K562 (cell line): ENCODE data around the gene HOXA5. TPM values are rescaled to one million over a fixed set of nuclear protein-coding genes. Genes with fewer than 3 reads are reported as not detected.

Source experiments
- ATAC-seq: fragments of 200-7000 bp; cut with Tn5 transposase; 3 replicates; pipeline ENCODE4 v1.9.1; 2020; ENCODE audit warnings: moderate library complexity
- BruUV-seq: library from RNA; stranded (reverse); fragments of 400-500 nt; replicated peaks from 2 replicates; lab custom pipeline; 2021; lab: Mats Ljungman, UMichigan
- CTCF ChIA-PET: fragments of 300-600 bp; formaldehyde crosslinking; extraction: SDS; loops from one replicate; lab custom pipeline; 2021; ENCODE audit warnings: low intra/inter-chr PET ratio; lab: Yijun Ruan, JAX
- POLR2A ChIA-PET: fragments of 300-600, 350-650 bp; sonication (Branson Sonifier 250); formaldehyde crosslinking; extraction: SDS; loops from one replicate; lab custom pipeline; 2021; ENCODE audit warnings: antibody characterized with exemption, inconsistent platforms; lab: Yijun Ruan, JAX
- DNase-seq, 4 experiments: peaks; one replicate each; pipeline versions ENCODE4 v3.0.0 to v3.0.0-alpha.2; 2011 to 2018; ENCODE audit warnings: low spot score in 3 of 4, mixed read lengths in 3 of 4; ENCODE audit errors: extremely low read depth in 1 of 4
- FAIRE-seq: peaks from 2 replicates; lab custom pipeline; 2011; peaks lifted over from hg19 to GRCh38; lab: Jason Lieb, UNC
- H2AFZ ChIP-seq: 2 replicates; pipeline ENCODE4 v1.6.0; 2011; ENCODE audit warnings: low read depth, low read length, control low read depth, inconsistent platforms
- H3K27ac ChIP-seq: fragments of 200-600 bp; 3 replicates; pipeline ENCODE4 v1.8.0; 2011; ENCODE audit warnings: low read depth, mild to moderate bottlenecking, control low read depth, inconsistent platforms, low read length, moderate library complexity, mixed read lengths; ENCODE audit errors: extremely low read depth
- H3K27me3 ChIP-seq, 2 experiments: fragments of 300-600 bp in 1 of 2; 2 replicates in 1 of 2; 3 replicates in 1 of 2; pipeline versions ENCODE4 v1.6.0 to v1.8.0; 2011; ENCODE audit warnings: inconsistent platforms in 2 of 2, low read length in 2 of 2, mild to moderate bottlenecking in 1 of 2, mixed read lengths in 1 of 2, moderate library complexity in 1 of 2; ENCODE audit not compliant: control insufficient read depth in 2 of 2, insufficient read depth in 2 of 2
- H3K36me3 ChIP-seq: fragments of 300-600 bp; 3 replicates; pipeline ENCODE4 v1.8.0; 2011; ENCODE audit warnings: mild to moderate bottlenecking, low read length, inconsistent platforms; ENCODE audit not compliant: control insufficient read depth, insufficient read depth
- H3K4me1 ChIP-seq, 2 experiments: fragments of 200-600 bp in 1 of 2; replicated peaks in 1 of 2; 2 replicates in 1 of 2; 3 replicates in 1 of 2; pipeline versions ENCODE4 v1.5.1 to v1.8.0; 2011; ENCODE audit warnings: inconsistent platforms in 2 of 2, low read length in 2 of 2, mild to moderate bottlenecking in 1 of 2, mixed read lengths in 1 of 2, moderate library complexity in 1 of 2; ENCODE audit not compliant: control insufficient read depth in 2 of 2, insufficient read depth in 2 of 2
- H3K4me2 ChIP-seq: 2 replicates; pipeline ENCODE4 v1.6.1; 2011; ENCODE audit warnings: low read length, control low read depth, inconsistent platforms, mixed read lengths; ENCODE audit not compliant: insufficient read depth
- H3K4me3 ChIP-seq: fragments of 200-600 bp; sonication (generic), shearing (Covaris generic); 2 replicates; pipeline ENCODE4 v1.5.1; 2016; ENCODE audit warnings: control low read depth, inconsistent platforms
- H3K79me2 ChIP-seq: fragments of 200-600 bp; 3 replicates; pipeline ENCODE4 v1.8.0; 2011; ENCODE audit warnings: low read length, inconsistent platforms; ENCODE audit not compliant: control insufficient read depth, insufficient read depth
- H3K9ac ChIP-seq, 2 experiments: 2 replicates each; pipeline versions ENCODE4 v1.6.0 to v1.6.1; 2011; ENCODE audit warnings: low read depth in 2 of 2, low read length in 2 of 2, control low read depth in 1 of 2, inconsistent platforms in 1 of 2, mild to moderate bottlenecking in 1 of 2, mixed read lengths in 1 of 2; ENCODE audit not compliant: insufficient read depth in 1 of 2
- H3K9me1 ChIP-seq: one replicate; pipeline ENCODE4 v1.6.0; 2011; ENCODE audit warnings: inconsistent platforms, mild to moderate bottlenecking, low read length, moderate library complexity; ENCODE audit not compliant: control insufficient read depth, insufficient read depth
- H3K9me3 ChIP-seq: replicated peaks from 2 replicates; pipeline ENCODE4 v1.5.1; 2011; ENCODE audit warnings: low read depth, low read length, inconsistent platforms; ENCODE audit not compliant: control insufficient read depth, insufficient read depth
- H4K20me1 ChIP-seq: replicated peaks from 2 replicates; pipeline ENCODE4 v1.6.1; 2011; ENCODE audit warnings: low read length, inconsistent platforms, mixed read lengths; ENCODE audit not compliant: control insufficient read depth, insufficient read depth
- BRD9 ChIP-seq: fragments of 450-650 bp; IDR thresholded peaks from 2 replicates; pipeline ENCODE4 v1.6.1; 2018; ENCODE audit warnings: low read depth; ENCODE audit not compliant: partially characterized antibody
- ERF ChIP-seq: fragments of 450-650 bp; formaldehyde crosslinking; IDR thresholded peaks from 2 replicates; pipeline ENCODE4 v1.4.0; 2020; ENCODE audit warnings: mild to moderate bottlenecking, mixed read lengths
- HCFC1 ChIP-seq: IDR thresholded peaks from 2 replicates; pipeline ENCODE4 v1.6.1; 2012; ENCODE audit warnings: low read depth, low read length, improper control_type of control experiment
- HNRNPH1 ChIP-seq: fragments of 200-400 bp; formaldehyde crosslinking; optimal IDR thresholded peaks from 2 replicates; pipeline ENCODE3; 2017; ENCODE audit warnings: low read depth, mild to moderate bottlenecking, low read length, moderate library complexity
- NEUROD1 ChIP-seq: fragments of 150-350 bp; IDR thresholded peaks from 2 replicates; pipeline ENCODE4 v1.6.1; 2014; ENCODE audit warnings: borderline replicate concordance, low read length, low read depth; ENCODE audit not compliant: partially characterized antibody
- NKRF ChIP-seq: fragments of 450-650 bp; IDR thresholded peaks from 2 replicates; pipeline ENCODE4 v1.6.1; 2016; ENCODE audit warnings: borderline replicate concordance
- NONO ChIP-seq, 2 experiments: fragments of 200-400 bp in 1 of 2; fragments of 450-650 bp in 1 of 2; formaldehyde crosslinking in 1 of 2; IDR thresholded peaks; 2 replicates each; pipeline ENCODE4 v1.6.1; 2017; ENCODE audit warnings: low read depth in 2 of 2, mild to moderate bottlenecking in 2 of 2, moderate library complexity in 2 of 2, low read length in 1 of 2
- PHB ChIP-seq: fragments of 250-450 bp; sonication (Bioruptor Pico); IDR thresholded peaks from 2 replicates; pipeline ENCODE4 v1.5.0; 2021
- RFX1 ChIP-seq: fragments of 450-650 bp; IDR thresholded peaks from 2 replicates; pipeline ENCODE4 v1.6.1; 2016; ENCODE audit warnings: mild to moderate bottlenecking, moderate library complexity
- SIRT6 ChIP-seq: IDR thresholded peaks from one replicate; pipeline ENCODE4 v1.6.1; 2012; ENCODE audit warnings: low read depth, mild to moderate bottlenecking, control low read depth, inconsistent platforms, low read length, moderate library complexity
- TBP ChIP-seq: optimal IDR thresholded peaks from 2 replicates; pipeline ENCODE3; 2011; ENCODE audit warnings: low read depth, low read length, improper control_type of control experiment
- ZNF121 ChIP-seq: sonication (generic); formaldehyde crosslinking; conservative IDR thresholded peaks from 2 replicates; pipeline ENCODE4 v1.8.0; 2022; ENCODE audit warnings: missing genetic modification reagents
- ZNF253 ChIP-seq: fragments of 250-450 bp; sonication (Bioruptor Pico); conservative IDR thresholded peaks from 2 replicates; pipeline ENCODE4 v1.6.1; 2021; ENCODE audit warnings: mild to moderate bottlenecking
- ZSCAN32 ChIP-seq: fragments of 450-650 bp; formaldehyde crosslinking; IDR thresholded peaks from 2 replicates; pipeline ENCODE4 v1.4.0; 2020; ENCODE audit warnings: mild to moderate bottlenecking, moderate library complexity
- whole genome bisulfite sequencing: fragments of 100-300 bp; shearing (Covaris generic); methylation state at CpG from one replicate; pipeline ENCODE4 v1.1.6; 2016; ENCODE audit warnings: low coverage, mixed read lengths; ENCODE audit not compliant: insufficient coverage; ENCODE audit errors: missing lambda C conversion rate; 5-methylcytosine and 5-hydroxymethylcytosine counted together
- in situ Hi-C: fragments of 300-500 bp; cut with MboI; formaldehyde crosslinking; loops from 4 replicates; pipeline ENCODE4 v1.15.0; 2018; ENCODE audit warnings: inconsistent platforms, mixed read lengths
- intact Hi-C: fragments of 100-400 bp; cut with micrococcal nuclease; formaldehyde crosslinking; loops from 2 replicates; pipeline ENCODE4 v1.14.2; 2022
- polyA plus RNA-seq, 8 experiments: library from polyadenylated mRNA; depleted of rRNA in 4 of 8; stranded (reverse) in 5 of 8; unstranded in 3 of 8; fragments of >200 nt; fragmentation: Nextera tagmentation in 2 of 8; fragmentation: Illumina TruSeq in 1 of 8; extraction: Ambion mirVana in 2 of 8; extraction: Trizol in 1 of 8; gene quantifications; 2 replicates each; pipeline versions ENCODE4 v1.2.1 to v1.2.3, GENCODE V29; 2011 to 2014; ENCODE audit warnings: inconsistent platforms in 1 of 8, missing spikeins in 1 of 8
- total RNA-seq, 7 experiments: library from RNA; depleted of rRNA in 6 of 7; stranded (reverse); fragments of >200 nt in 6 of 7; fragmentation: Illumina TruSeq in 2 of 7; extraction: Trizol in 2 of 7; gene quantifications; 2 replicates each; pipeline versions ENCODE4 v1.2.1 to v1.2.3, GENCODE V29; 2011 to 2021; ENCODE audit warnings: low replicate concordance in 1 of 7
- TF ChIP-seq, protein P1 (sequence below): fragments of 250-450 bp; sonication (Bioruptor Pico); IDR thresholded peaks from 2 replicates; pipeline ENCODE4 v1.5.0; 2020; ENCODE audit warnings: mild to moderate bottlenecking
- TF ChIP-seq, protein P2 (sequence below): fragments of 250-450 bp; sonication (Bioruptor Pico); IDR thresholded peaks from 2 replicates; pipeline ENCODE4 v1.9.0; 2021; ENCODE audit warnings: mild to moderate bottlenecking
- TF ChIP-seq, protein P3 (sequence below): fragments of 450-650 bp; IDR thresholded peaks from 2 replicates; pipeline ENCODE4 v1.6.1; 2018; ENCODE audit warnings: mild to moderate bottlenecking, low read depth; ENCODE audit not compliant: partially characterized antibody

HOXA5 gene
- total and polyA plus RNA-seq, 9 of the 15 experiments (the other 6 are each of a cell fraction or from before 2014, with no cell fraction given) = 0.13 TPM; not detected in 8

DNA sequence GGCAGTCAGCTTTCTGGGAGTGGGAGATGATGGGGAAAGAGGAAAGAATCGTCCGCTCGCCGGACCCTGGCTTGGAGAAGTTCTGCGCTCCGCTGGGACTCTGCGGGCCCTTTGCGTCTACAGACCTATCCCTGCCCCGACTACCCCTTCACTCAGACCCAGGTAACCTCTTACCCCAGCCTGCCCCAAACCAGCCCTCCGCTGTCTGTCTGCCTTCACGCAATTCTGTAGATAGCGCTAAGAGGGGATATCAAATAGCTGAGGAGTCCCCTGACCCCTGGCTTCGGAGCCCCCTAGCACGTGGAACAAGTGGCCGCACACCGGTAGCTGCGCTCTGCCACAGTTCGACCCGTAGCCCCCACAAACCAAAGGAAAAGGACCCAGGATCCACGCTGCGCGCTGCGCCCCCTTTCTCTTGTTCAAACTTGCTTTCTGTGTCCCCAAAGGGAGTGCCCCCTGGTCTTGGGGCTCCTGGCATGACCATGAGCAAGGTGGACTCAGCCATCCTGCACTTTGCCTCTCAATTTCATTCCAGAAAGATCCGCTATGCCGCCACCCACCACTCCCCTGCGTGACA, 19.9 kb downstream of the HOXA5 start (continued):
- no peak for TF ChIP-seq HCFC1
- no peak for TF ChIP-seq BRD9
- TF ChIP-seq NONO (IDR thresholded peaks at IDR 0.05; ENCODE audit: low read depth in 2 of 2, low read length in 1 of 2) = no peak
- no peak for TF ChIP-seq ERF

GRCh38 chr7:27123007-27123476, 20.4 kb downstream of the HOXA5 start:
- no peaks in the 10 kb centered on the region for H3K9me3 ChIP-seq
- H3K4me3 ChIP-seq = no peak overlapping the region
- ChIA-PET CTCF (no interaction called here), POLR2A (interaction anchor here (0.6 kb wide), 1 partner anchor 95 kb away, joined by 3 read pairs; no protein-coding TSS in a partner anchor)
- H3K9ac ChIP-seq = no peak overlapping the region
- in situ Hi-C loops (no loop called here), intact Hi-C loops (no loop called here)
- no peak overlapping the region for H3K4me2 ChIP-seq
- no peak for DNase-seq
- no peak for FAIRE-seq
- ATAC-seq = no peak
- H4K20me1 ChIP-seq = no peaks in the 10 kb centered on the region; the same call in none of the 2 replicates
- no peak overlapping the region for H2AFZ ChIP-seq
- peaks cover 29 to 62% of the 10 kb centered on the region in 2 experiments; a peak in 4 of 5 replicates for H3K27me3 ChIP-seq
- no peak overlapping the region for H3K27ac ChIP-seq
- H3K79me2 ChIP-seq = no peaks in the 10 kb centered on the region
- 2% methylated on average over 13 of the region's 14 CpGs for WGBS
- no peaks in the 10 kb centered on the region for H3K36me3 ChIP-seq
- BruUV-seq = no TSS peak
- no peaks in the 10 kb centered on the region for H3K9me1 ChIP-seq
- H3K4me1 ChIP-seq = no peaks in the 10 kb centered on the region
- TF ChIP-seq RFX1 (no peak), HNRNPH1 (no peak), NKRF (no peak), ZNF121 (CRISPR knock-in tag) (no peak), TBP (no peak), ZNF253 (CRISPR knock-in tag) (no peak), ZSCAN32 (CRISPR knock-in tag) (no peak), SIRT6 (no peak), NEUROD1 (no peak), PHB (CRISPR knock-in tag) (no peak)
- TF ChIP-seq, protein P1, sequence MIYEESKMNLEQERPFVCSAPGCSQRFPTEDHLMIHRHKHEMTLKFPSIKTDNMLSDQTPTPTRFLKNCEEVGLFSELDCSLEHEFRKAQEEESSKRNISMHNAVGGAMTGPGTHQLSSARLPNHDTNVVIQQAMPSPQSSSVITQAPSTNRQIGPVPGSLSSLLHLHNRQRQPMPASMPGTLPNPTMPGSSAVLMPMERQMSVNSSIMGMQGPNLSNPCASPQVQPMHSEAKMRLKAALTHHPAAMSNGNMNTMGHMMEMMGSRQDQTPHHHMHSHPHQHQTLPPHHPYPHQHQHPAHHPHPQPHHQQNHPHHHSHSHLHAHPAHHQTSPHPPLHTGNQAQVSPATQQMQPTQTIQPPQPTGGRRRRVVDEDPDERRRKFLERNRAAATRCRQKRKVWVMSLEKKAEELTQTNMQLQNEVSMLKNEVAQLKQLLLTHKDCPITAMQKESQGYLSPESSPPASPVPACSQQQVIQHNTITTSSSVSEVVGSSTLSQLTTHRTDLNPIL (CRISPR knock-in tag) = no peak
- TF ChIP-seq, protein P2, sequence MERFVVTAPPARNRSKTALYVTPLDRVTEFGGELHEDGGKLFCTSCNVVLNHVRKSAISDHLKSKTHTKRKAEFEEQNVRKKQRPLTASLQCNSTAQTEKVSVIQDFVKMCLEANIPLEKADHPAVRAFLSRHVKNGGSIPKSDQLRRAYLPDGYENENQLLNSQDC (CRISPR knock-in tag) = no peak
- TF ChIP-seq, protein P3, sequence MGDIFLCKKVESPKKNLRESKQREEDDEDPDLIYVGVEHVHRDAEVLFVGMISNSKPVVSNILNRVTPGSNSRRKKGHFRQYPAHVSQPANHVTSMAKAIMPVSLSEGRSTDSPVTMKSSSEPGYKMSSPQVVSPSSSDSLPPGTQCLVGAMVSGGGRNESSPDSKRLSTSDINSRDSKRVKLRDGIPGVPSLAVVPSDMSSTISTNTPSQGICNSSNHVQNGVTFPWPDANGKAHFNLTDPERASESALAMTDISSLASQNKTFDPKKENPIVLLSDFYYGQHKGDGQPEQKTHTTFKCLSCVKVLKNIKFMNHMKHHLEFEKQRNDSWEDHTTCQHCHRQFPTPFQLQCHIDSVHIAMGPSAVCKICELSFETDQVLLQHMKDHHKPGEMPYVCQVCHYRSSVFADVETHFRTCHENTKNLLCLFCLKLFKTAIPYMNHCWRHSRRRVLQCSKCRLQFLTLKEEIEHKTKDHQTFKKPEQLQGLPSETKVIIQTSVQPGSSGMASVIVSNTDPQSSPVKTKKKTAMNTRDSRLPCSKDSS = no peak
